HG02870 (cell line): ENCODE measurements around the gene SYNGAP1.
"Not testable (repeated sequence)": the region's sequence is repeated elsewhere in the genome, so short reads cannot be mapped to it uniquely, and the experiment has no call there.

Experiments
- ATAC-seq: cut with Tn5 transposase; IDR thresholded peaks from one replicate; pipeline ENCODE4 v1.9.1; 2021; ENCODE audit warnings: mild to moderate bottlenecking, moderate library complexity; ENCODE audit not compliant: unreplicated experiment

SYNGAP1 gene

GRCh38 chr6:33399881-33400280, 20.0 kb upstream of the SYNGAP1 start:
- ATAC-seq = not testable (repeated sequence)

- ATAC-seq = no peak
These were observed 15.0 kb upstream of the SYNGAP1 start for GRCh38 chr6:33404884-33405283.

GRCh38 chr6:33405386-33405940, 14.4 kb upstream of the SYNGAP1 start:
- no peak for ATAC-seq

GRCh38 chr6:33406126-33406525, 13.7 kb upstream of the SYNGAP1 start:
- no peak for ATAC-seq

- ATAC-seq = no peak
These were observed 12.6 kb upstream of the SYNGAP1 start for GRCh38 chr6:33407132-33407718.

- peak; percentile 80 for ATAC-seq
These were observed 9.7 kb upstream of the SYNGAP1 start for GRCh38 chr6:33410050-33410710.

- ATAC-seq = peak; percentile 25
These were observed 8.9 kb upstream of the SYNGAP1 start, which contains the start of gene PHF1 for GRCh38 chr6:33410711-33411631. TSS of gene PHF1 (plus strand) at chr6:33411014. CDS start at chr6:33412264, 1,250 bp downstream.

GRCh38 chr6:33411632-33412005, 8.2 kb upstream of the SYNGAP1 start:
- ATAC-seq = no peak

GRCh38 chr6:33412140-33413009, 7.5 kb upstream of the SYNGAP1 start:
- no peak for ATAC-seq

GRCh38 chr6:33413241-33414120, 6.4 kb upstream of the SYNGAP1 start:
- ATAC-seq = no peak

GRCh38 chr6:33414592-33415271, 5.1 kb upstream of the SYNGAP1 start:
- no peak for ATAC-seq

- ATAC-seq = no peak
These were observed 4.0 kb upstream of the SYNGAP1 start for GRCh38 chr6:33415831-33416230.

- no peak for ATAC-seq
These were observed 3.3 kb upstream of the SYNGAP1 start for GRCh38 chr6:33416386-33417127.

GRCh38 chr6:33417128-33417902, 2.5 kb upstream of the SYNGAP1 start:
- no peak for ATAC-seq

GRCh38 chr6:33417903-33418689, 1.8 kb upstream of the SYNGAP1 start, which contains the start of gene CUTA:
TSS of gene CUTA (minus strand) at chr6:33418107. CDS start at chr6:33418000, 107 bp downstream.
- peak; percentile 82 for ATAC-seq

GRCh38 chr6:33418690-33419291, 1.1 kb upstream of the SYNGAP1 start:
- ATAC-seq = no peak
